ENCODE results near the gene GCFC2. TPM values are rescaled to one million over a fixed set of nuclear protein-coding genes. Genes with fewer than 3 reads are reported as not detected.

The GCFC2 gene
- total and polyA plus RNA-seq, 12 donors = 7.7 to 23.0 (median 12.8) TPM

GRCh38 chr2:75710220-75710576, 517 bp downstream of the GCFC2 start:
- peak overlapping the region; percentile 83 to 96 (median 92) for H3K27ac ChIP-seq
- H3K36me3 ChIP-seq = peaks cover 0 to 13% (median 10%) of the 10 kb centered on the region in 9 donors
- H3K4me3 ChIP-seq = peak overlapping the region; percentile 52 to 93 (median 81)
- peaks cover 0 to 34% (median 19%) of the 10 kb centered on the region in 9 donors for H3K4me1 ChIP-seq
- no peaks in the 10 kb centered on the region for H3K9me3 ChIP-seq
- ATAC-seq (peak in 2 of 8 donors; percentile 10 to 15), DNase-seq (no peak)
- intact Hi-C loops (cut with DNase I) = loop anchor here in 1 of 10 donors (10.0 kb wide), 1 partner anchor 65 kb away; the partner anchor contains the start of gene MRPL19
- 0 to 1% methylated on average over 11 to 12 of the region's 12 CpGs for WGBS, 2 donors
- no peak for TF ChIP-seq CTCF (IDR thresholded peaks at IDR 0.05)
- H3K27me3 ChIP-seq = no peaks in the 10 kb centered on the region

GRCh38 chr2:75709297-75709696, 1.4 kb downstream of the GCFC2 start:
- Histone ChIP-seq H3K27me3 (no peaks in the 10 kb centered on the region), H3K4me1 (peaks cover 0 to 34% (median 19%) of the 10 kb centered on the region in 9 donors), H3K36me3 (peaks cover 0 to 22% (median 18%) of the 10 kb centered on the region in 9 donors), H3K4me3 (peak overlapping the region in 7 of 10 donors; percentile 76 to 93 (median 82)), H3K9me3 (no peaks in the 10 kb centered on the region), H3K27ac (no peak overlapping the region)
- intact Hi-C loops (cut with DNase I) = no loop called here
- DNase-seq (no peak), ATAC-seq (no peak)
- TF ChIP-seq CTCF (IDR thresholded peaks at IDR 0.05) = no peak
- WGBS, 2 donors = 46 to 51% methylated on average over 3 of the region's 3 CpGs

GRCh38 chr2:75707901-75708300, 2.8 kb downstream of the GCFC2 start:
- DNase-seq (no peak), ATAC-seq (no peak)
- no peak for TF ChIP-seq CTCF (IDR thresholded peaks at IDR 0.05)
- H3K36me3 ChIP-seq = peaks cover 0 to 36% (median 30%) of the 10 kb centered on the region in 9 donors
- H3K9me3 ChIP-seq = no peaks in the 10 kb centered on the region
- 81 to 83% methylated on average over 3 of the region's 3 CpGs for WGBS, 2 donors
- H3K4me3 ChIP-seq = no peak overlapping the region
- H3K4me1 ChIP-seq = peaks cover 0 to 34% (median 19%) of the 10 kb centered on the region in 9 donors
- intact Hi-C loops (cut with DNase I) = no loop called here
- H3K27ac ChIP-seq = no peak overlapping the region
- H3K27me3 ChIP-seq = no peaks in the 10 kb centered on the region

GRCh38 chr2:75705921-75706320, 4.8 kb downstream of the GCFC2 start:
- intact Hi-C loops (cut with DNase I) = no loop called here
- WGBS, 2 donors = 14 to 23% methylated on average over 1 of the region's 1 CpG
- Histone ChIP-seq H3K9me3 (no peaks in the 10 kb centered on the region), H3K36me3 (peaks cover 0 to 56% (median 39%) of the 10 kb centered on the region in 9 donors), H3K27me3 (no peaks in the 10 kb centered on the region), H3K27ac (no peak overlapping the region), H3K4me1 (peaks cover 0 to 28% (median 17%) of the 10 kb centered on the region in 9 donors), H3K4me3 (no peak overlapping the region)
- no peak for ATAC-seq
- no peak for TF ChIP-seq CTCF (IDR thresholded peaks at IDR 0.05)
- no peak for DNase-seq
